Ishikawa (cell line): ENCODE data around the gene RPL3.

Source experiments
- CREB1 ChIP-seq: IDR thresholded peaks from 2 replicates; pipeline ENCODE4 v1.6.1; 2012; ENCODE audit warnings: low read depth
- TEAD4 ChIP-seq: IDR thresholded peaks from 2 replicates; pipeline ENCODE4 v1.6.1; 2012
- TF ChIP-seq, protein P1 (sequence below): IDR thresholded peaks from 2 replicates; pipeline ENCODE4 v1.6.1; 2012

- TF ChIP-seq TEAD4 (no peak), CREB1 (no peak)
- TF ChIP-seq, protein P1, sequence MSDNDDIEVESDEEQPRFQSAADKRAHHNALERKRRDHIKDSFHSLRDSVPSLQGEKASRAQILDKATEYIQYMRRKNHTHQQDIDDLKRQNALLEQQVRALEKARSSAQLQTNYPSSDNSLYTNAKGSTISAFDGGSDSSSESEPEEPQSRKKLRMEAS, result no peak
Observed at GRCh38 chr22:39327995-39328754, 8.8 kb upstream of the RPL3 start.
